NT2/D1 (cell line): ENCODE measurements around the gene SNX6.

Experiments
- SUZ12 ChIP-seq: IDR thresholded peaks from 2 replicates; pipeline ENCODE4 v1.6.1; 2011; ENCODE audit not compliant: insufficient read length, insufficient read depth; ENCODE audit errors: extremely low read depth
- YY1 ChIP-seq: IDR thresholded peaks from 2 replicates; pipeline ENCODE4 v1.6.1; 2011; ENCODE audit not compliant: insufficient read length, insufficient read depth

DNA sequence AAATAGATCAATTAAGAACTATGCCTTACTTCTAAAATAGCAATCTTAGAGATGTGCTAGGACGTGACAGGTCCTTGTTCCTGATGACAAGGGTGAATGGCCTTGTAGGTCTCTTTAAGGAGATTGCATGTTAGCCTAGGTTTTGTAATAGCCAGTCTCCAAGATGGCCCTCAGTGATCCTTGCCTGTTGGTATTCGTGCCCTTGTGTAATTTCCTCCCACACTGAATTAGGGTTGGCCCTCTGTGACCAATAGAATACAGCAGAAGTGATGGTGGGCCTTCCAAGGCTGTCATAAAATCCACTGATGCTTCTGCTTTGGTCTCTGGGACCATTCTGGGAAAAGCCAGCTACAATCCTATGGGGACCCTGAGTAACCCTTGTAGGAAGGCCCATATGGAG lies 38.2 kb upstream of the SNX6 start:
- TF ChIP-seq YY1 (no peak), SUZ12 (no peak)
